Adrenal gland (tissue), 5 donors: ENCODE results near the gene RPL10.

Experiments
- POLR2A ChIP-seq, 2 donors: fragments of 450-650 bp; IDR thresholded peaks; one replicate each; pipeline ENCODE4 v1.6.1; 2017; ENCODE audit warnings: antibody characterized with exemption in 2 of 2, mild to moderate bottlenecking in 2 of 2, moderate library complexity in 1 of 2
- TF ChIP-seq, protein P1 (sequence below), 6 experiments: fragments of 450-650 bp in 4 of 6; fragments of 200-600 bp in 2 of 6; sonication (generic) in 1 of 6; IDR thresholded peaks; 1 replicate in 5 of 6; 2 replicates in 1 of 6; pipeline versions ENCODE4 v1.5.1 to v1.8.0; 2016 to 2021; ENCODE audit warnings: antibody characterized with exemption in 6 of 6, mild to moderate bottlenecking in 2 of 6, moderate library complexity in 1 of 6
- donor health status: DM: no; HTN: no; CAD: no.

GRCh38 chrX:154380787-154381186 lies 17.4 kb upstream of the RPL10 start:
- TF ChIP-seq, protein P1, sequence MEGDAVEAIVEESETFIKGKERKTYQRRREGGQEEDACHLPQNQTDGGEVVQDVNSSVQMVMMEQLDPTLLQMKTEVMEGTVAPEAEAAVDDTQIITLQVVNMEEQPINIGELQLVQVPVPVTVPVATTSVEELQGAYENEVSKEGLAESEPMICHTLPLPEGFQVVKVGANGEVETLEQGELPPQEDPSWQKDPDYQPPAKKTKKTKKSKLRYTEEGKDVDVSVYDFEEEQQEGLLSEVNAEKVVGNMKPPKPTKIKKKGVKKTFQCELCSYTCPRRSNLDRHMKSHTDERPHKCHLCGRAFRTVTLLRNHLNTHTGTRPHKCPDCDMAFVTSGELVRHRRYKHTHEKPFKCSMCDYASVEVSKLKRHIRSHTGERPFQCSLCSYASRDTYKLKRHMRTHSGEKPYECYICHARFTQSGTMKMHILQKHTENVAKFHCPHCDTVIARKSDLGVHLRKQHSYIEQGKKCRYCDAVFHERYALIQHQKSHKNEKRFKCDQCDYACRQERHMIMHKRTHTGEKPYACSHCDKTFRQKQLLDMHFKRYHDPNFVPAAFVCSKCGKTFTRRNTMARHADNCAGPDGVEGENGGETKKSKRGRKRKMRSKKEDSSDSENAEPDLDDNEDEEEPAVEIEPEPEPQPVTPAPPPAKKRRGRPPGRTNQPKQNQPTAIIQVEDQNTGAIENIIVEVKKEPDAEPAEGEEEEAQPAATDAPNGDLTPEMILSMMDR (IDR thresholded peaks at IDR 0.05): no peak
- no peak for TF ChIP-seq POLR2A (IDR thresholded peaks at IDR 0.05)
